ENCODE measurements around the gene RAB10.

- TF ChIP-seq CTCF (optimal IDR thresholded peaks at IDR 0.05 in 1 of 3, IDR thresholded peaks at IDR 0.05 in 1 of 3, conservative IDR thresholded peaks at IDR 0.05 in 1 of 3; ENCODE audit: extremely low read depth in 1 of 3, insufficient read depth in 2 of 3, low read length in 3 of 3) (no peak), EZH2 (IDR thresholded peaks at IDR 0.05; ENCODE audit: low read length) (no peak)
Measured at GRCh38 chr2:26052740-26053139, 18.9 kb downstream of the RAB10 start.

Measured in keratinocyte (primary cell).